ENCODE measurements around the gene PLEKHJ1.

The PLEKHJ1 gene

GRCh38 chr19:2249010-2249866 lies 13.1 kb upstream of the PLEKHJ1 start, which contains the start of gene AMH:
Gene AMH, plus strand, starts transcription at chr19:2249323. Its CDS starts 10 bp downstream, at chr19:2249333.
- DNase-seq (ENCODE audit: low read depth), result no peak

GRCh38 chr19:2248136-2249009 lies 12.2 kb upstream of the PLEKHJ1 start:
- DNase-seq (ENCODE audit: low read depth), result no peak

- no peak for DNase-seq (ENCODE audit: low read depth)
Observed at GRCh38 chr19:2247433-2248101, 11.4 kb upstream of the PLEKHJ1 start.

GRCh38 chr19:2246801-2247361 lies 10.8 kb upstream of the PLEKHJ1 start:
- DNase-seq (ENCODE audit: low read depth), result peak; percentile 73

DNA sequence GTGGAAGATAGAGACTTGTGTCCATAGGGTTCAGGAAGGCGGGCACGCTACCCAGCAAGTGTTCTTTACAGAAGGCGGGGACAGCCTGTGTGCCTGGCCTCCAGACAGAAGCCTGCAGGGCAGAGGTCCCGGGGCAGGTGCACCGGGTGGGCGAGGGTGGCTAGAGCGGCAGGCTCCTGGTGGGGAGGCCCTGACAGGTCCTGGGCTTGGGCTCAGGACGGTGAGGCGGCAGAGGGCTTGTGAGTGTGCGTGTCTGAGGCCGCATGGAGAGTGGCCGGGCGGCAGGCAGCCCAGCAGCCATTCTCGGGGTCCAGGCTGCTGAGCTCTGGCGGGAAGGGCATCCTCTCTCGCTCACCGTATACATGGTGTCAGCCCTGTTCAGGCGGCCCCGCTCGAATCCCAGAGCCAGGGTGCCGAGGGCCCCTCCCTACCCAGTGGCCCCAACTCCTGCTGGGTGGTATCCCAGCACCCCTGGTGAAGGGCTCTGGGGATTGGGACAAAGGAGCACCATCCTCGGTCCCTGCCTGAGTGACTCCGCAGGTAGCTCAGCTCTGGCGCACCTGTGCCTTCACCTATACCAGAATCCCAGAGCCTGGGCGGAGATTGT lies 10.0 kb upstream of the PLEKHJ1 start:
- no peak for DNase-seq (ENCODE audit: low read depth)

DNA sequence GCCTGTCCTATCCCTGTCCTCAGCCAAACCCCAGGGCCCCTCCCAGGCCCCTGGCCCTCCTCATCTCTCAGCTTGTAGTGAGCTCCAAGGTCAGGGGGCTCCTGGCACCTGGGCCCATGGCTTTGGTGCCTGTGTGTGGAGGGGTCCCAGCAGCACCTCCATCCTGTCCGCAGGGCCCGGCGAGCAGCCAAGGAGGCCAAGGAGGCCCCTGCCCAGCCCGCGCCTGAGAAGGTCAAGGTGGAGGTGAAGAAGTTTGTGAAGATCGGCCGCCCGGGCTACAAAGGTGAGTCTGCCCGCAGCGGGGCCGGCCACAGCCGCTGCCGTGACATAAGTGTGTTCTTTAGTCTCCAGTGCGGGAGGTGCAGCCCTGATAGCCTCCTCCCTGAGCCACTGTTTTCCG lies 9.1 kb upstream of the PLEKHJ1 start:
- DNase-seq (ENCODE audit: low read depth), result no peak

DNA sequence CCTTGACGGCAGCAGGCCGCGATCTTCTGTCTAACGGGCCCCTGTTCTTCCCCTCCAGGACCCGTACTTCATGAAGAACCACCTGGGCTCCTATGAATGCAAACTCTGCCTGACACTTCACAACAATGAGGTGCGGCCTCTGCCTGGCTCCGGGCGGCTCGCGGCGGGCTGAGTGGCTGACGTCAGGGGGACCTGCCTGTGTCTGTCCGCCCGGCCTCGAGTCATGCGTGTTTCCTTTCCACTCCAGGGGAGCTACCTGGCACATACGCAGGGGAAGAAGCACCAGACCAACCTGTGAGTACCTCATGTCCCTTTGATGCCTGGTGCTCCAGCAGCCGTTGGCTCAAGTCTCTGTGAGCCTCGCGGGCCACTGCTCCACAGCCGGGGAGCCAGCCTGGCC lies 8.4 kb upstream of the PLEKHJ1 start:
- DNase-seq (ENCODE audit: low read depth), result no peak

DNA sequence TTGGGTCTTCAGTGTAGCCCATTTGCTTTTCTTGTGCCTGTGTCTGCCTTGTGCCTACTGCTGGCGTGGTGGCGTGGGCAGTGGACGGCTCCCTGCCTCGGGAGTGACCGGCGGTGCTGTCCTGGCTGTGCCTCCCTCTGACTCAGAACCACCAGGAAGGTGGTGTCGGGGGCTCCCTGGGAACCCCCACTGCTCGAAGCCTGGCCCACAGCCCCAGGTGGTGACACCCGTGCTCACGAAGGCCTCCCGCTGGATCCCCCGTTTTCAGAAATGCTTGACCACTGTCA lies 7.9 kb upstream of the PLEKHJ1 start:
- no peak for DNase-seq (ENCODE audit: low read depth)

DNA sequence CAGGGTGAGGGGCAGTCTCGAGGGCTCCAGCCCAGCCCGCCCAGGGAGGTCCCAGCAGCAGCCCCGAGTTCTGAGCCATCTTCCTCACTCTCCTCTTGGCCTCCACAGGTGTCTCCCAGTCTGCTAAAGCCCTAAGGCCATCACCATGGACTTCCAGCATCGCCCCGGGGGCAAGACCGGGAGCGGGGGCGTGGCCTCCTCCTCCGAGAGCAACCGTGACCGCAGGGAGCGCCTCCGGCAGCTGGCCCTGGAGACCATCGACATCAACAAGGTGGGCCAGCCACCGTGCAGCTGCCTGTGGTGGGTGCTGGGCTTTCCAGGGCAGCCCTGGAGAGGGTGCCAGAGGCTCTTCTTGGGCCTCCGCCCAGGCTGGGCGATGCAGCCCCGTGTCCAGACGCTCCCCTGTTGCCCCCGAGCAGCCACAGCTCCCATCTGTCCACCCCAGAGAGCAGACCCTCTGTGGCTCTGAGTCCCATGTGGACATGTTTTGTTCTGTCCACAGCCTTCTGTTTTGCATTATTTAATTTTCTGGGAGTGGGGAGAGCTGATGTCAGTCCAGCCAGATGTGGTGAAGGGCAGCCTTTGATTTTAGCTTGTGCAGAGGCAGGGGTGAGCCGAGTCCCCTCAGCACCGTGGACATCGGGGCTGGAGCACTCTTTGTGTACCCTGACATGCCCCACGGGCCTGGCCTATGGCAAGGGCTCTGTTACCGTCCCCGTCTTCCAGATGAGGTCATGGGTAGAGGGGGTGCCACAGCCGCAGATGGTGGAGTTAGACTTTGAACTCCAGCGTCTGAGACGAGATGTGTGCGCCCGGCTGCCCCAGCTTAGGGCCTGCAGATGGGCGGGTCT lies 7.4 kb upstream of the PLEKHJ1 start:
- no peak for DNase-seq (ENCODE audit: low read depth)

DNA sequence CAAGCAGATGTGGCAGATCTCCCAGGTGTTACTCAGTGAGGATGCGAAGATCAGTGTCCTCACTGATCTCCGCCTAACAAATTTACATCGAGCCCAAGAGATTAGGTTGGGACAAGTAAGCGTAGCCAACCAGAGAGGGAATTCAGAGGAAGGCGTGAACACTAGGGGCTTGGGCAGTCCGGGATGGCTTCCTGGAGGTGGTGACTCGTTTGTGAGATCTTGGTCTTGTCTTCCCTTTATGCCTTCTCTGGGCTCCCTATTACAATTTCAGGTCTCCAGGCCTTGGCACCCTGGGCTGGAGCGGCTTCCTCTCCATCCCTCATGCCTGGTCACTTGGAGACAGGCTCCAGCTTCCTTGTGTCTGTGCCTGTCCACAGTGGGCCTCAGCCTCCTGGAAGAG lies 6.7 kb upstream of the PLEKHJ1 start:
- DNase-seq (ENCODE audit: low read depth), result no peak

DNA sequence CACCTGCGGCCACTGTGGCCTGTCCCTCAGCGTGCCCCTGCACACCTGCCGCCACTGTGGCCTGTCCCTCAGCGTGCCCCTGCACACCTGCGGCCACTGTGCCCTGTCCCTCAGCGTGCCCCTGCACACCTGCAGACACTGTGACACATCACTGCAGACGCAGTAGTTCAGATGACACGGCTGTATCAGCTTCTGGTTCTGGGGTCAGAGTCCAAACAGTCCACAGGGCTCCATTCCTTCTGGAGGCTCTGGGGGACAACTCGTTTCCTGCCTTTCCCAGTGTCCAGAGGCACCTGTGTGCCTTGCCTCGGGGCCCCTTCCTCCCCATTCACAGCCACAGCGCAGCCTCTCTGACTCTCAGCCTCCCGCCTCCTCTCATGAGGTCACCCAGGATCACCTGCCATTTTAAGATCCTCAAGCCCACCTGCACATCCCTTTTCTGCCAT lies 6.0 kb upstream of the PLEKHJ1 start:
- DNase-seq (ENCODE audit: low read depth), result no peak

- DNase-seq (ENCODE audit: low read depth), result no peak
Observed at GRCh38 chr19:2240881-2241760, 5.0 kb upstream of the PLEKHJ1 start.

DNA sequence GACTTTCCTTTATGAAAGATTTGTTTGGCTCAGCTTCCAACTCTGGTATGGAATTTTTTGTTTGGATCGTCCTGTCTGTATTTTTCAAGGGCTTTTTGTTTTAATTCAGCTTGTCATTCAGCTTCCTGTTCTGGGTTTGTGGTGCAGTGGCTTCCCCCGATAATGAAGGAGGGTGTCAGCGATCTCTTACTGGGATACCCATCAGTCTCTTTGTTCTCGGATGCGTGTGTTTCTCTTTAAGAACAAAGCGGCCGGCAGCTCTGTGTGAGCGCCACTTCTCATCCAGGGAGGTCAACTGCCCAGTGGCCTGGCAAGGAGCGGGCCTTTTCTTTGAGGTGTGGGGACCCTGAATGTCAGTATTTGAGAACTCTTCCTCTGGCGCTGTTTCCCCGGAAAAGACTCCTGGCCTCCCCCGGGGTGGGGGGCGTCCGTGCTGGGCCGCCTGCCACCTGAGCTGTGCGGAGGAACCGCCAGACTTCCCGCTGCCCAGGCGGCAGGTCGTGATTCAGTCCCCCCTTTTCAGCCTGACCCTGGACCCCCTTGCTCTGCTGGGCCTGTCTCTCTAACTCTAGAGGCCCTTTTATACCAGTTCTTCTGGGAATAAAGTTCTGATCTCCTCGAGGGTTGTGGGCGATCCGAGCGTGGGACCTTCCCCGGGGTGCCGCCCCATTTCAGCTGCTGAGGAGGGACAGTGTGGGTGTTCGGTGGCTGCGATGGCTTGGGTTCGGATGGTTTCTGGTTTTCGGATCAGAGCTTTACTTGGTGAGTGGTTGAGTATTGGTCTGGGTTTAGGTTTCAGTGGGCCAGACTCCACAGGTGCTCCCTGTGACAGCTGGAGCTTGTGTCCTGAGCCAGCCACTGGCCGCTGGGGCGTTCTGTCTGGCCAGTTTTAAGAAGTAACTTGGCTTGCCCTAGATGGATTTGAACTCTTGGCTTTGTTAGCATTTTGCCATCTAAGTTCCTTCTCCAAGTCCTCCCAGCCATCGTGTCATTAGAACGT lies 3.9 kb upstream of the PLEKHJ1 start:
- DNase-seq (ENCODE audit: low read depth), result peak; percentile 51

- no peak for DNase-seq (ENCODE audit: low read depth)
Observed at GRCh38 chr19:2239173-2239572, 3.0 kb upstream of the PLEKHJ1 start.

DNA sequence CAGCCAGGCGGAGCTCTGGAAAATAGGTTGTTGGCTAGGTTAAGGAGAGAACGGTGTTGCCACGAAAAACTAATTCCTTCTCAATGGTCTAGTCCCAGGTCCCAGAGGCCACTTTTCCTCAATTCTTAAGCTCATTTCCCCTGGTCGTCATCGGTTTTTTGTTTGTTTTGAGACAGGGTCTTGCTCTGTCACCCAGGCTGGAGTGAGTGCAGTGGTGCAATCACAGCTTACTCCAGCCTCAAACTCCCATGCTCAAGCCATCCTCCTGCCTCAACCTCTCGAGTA lies 1.7 kb upstream of the PLEKHJ1 start:
- no peak for DNase-seq (ENCODE audit: low read depth)

- peak; percentile 40 for DNase-seq (ENCODE audit: low read depth)
Observed at GRCh38 chr19:2237051-2237868, 1.1 kb upstream of the PLEKHJ1 start.

DNA sequence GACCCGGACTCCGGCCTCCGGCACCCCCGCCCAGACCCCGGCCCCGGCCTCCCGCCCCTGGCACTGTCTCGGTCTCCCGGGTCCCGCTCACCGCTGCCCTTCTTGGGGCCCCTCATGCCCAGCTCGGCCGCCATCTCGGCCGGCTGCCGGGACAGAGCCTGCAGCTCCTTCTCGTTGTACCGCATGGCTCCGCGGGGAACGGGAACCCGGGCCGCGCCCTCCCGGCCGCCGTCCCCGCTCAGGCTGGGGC lies 140 bp downstream of the PLEKHJ1 start:
- DNase-seq (ENCODE audit: low read depth), result no peak

GRCh38 chr19:2235381-2236063 lies 607 bp downstream of the PLEKHJ1 start:
- peak; percentile 38 for DNase-seq (ENCODE audit: low read depth)
